Femur (tissue), 1 donor: ENCODE data around the gene ZMYND8.
"Not testable (repeated sequence)": the region's sequence is repeated elsewhere in the genome, so short reads cannot be mapped to it uniquely, and the experiment has no call there.

Experiments
- DNase-seq: peaks from one replicate; pipeline ENCODE4 v3.0.0-alpha.2; 2017

Gene ZMYND8

DNA sequence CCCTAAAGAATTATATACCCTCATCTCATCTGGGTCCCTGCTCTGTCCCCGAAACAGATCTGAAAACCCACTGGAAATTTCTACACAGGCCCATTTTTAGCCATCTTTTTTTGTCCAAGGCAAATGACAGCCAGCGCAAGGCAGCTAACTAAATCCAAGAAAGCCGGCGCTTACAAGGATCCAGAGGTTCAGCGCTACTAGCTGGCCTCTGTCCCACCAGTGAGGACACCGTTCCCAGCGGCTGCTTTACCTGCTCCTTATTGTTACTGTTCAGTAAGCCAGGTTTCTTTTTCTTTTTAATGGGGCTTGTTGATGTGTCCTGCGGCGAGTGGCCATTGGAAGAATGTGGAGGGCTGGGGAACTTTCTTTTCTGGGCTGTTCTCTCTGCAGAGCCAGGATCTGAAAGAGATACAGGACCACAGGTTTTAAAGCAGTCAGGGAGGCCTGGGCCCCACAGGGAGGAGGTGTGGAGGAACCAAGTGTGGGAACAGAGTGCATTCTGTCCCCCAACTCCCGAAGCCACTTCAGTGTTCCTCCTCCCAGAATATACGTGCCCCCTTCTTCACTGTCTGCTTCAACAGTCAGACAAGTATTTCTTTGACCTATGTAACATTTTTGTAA, 46.6 kb downstream of the ZMYND8 start:
- no peak for DNase-seq

GRCh38 chr20:47309394-47309793, 47.1 kb downstream of the ZMYND8 start:
- no peak for DNase-seq

DNA sequence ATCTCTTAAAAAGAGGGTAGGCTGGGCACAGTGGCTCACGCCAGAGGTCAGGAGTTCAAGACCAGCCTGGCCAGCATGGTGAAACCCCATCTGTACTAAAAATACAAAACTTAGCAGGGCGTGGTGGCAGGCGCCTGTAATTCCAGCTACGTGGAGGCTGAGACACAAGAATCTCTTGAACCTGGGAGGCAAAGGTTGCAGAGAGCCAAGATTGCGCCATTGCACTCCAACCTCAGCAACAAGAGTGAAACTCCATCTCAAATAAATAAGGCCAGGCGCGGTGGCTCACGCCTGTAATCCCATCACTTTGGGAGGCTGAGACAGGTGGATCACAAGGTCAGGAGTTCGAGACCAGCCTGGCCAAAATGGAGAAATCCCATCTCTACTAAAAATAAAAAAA, 48.9 kb downstream of the ZMYND8 start:
- not testable (repeated sequence) for DNase-seq

DNA sequence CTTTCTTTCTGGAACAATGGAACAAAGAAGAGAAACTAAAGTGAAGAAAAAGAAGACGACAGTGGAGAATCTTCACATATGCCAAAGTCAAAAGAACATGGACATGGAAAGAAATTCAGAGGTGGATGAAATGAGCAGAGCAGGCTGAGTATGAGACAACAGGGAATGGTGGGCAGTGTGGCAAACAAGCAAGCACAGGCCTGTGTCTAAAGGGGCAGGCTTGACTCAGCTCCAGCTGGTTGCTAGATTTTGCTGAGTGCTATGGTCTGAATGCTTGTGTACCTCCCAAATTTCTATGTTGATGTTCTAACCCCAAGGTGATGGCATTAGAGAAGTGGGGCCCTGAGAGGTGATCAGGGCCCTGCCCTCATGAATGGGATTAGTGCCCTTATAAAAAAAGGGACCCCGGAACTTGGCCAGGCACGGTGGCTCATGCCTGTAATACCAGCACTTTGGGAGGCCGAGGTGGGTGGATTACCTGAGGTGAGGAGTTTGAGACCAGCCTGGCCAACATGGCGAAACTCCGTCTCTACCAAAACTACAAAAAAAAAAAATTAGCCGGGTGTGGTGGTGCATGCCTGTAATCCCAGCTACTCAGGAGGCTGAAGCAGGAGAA, 49.6 kb downstream of the ZMYND8 start:
- no peak for DNase-seq

DNA sequence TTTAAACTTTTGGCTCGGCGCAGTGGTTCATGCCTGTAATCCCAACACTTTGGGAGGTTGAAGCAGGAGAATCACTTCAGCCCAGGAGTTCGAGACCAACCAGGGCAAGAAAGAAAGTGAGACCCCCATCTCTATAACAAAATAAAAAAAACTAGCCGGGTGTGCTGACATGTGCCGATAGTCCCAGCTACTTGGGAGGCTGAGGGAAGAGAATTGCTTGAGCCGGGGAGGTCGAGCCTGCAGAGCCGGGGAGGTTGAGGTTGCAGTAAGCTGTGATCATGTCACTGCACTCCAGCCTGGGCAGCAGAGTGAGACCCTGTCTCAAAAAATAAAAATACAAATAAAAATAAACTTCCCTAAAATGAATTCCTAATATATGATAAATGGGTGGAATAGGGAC, 50.4 kb downstream of the ZMYND8 start:
- no peak for DNase-seq

DNA sequence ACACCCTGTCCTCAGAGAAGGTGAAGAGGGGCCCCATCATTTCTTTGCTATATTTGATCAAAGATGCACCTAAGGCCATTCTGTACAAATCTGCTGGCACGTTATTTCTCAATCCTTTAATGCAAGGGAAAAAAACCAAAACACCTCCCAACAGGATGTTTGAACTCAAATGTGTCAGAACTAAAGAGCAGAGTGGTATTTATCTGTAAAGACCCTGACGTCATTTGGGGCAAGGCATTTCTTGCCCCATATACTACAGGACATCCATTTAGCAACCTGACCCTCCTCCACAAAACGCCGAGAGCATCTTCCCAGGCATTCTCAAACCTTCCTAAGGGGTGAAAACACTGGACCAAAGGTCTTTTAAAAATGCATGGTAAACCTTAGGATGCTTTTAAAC, 50.8 kb downstream of the ZMYND8 start:
- DNase-seq: no peak

GRCh38 chr20:47304287-47304686, 52.2 kb downstream of the ZMYND8 start:
- DNase-seq: no peak

- DNase-seq: no peak
Measured at GRCh38 chr20:47303736-47304135, 52.8 kb downstream of the ZMYND8 start.

DNA sequence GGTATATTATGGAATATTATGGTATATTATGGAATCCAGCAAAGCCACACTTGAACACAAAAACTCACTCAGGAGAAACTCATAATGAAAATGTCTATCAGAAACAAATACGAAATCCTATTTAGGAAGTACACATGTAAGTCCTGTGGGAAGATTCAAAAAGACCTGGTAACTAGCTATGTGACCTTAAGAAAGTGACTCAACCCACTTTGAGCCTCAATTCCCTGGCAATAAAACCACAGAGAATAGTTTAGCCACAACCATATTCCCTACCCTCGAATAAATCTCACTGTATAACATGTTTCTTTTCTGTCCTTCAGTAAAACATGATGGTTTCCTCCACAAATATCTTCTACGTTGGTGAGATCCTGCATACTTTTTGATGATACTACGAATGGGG, 56.4 kb downstream of the ZMYND8 start:
- no peak for DNase-seq

DNA sequence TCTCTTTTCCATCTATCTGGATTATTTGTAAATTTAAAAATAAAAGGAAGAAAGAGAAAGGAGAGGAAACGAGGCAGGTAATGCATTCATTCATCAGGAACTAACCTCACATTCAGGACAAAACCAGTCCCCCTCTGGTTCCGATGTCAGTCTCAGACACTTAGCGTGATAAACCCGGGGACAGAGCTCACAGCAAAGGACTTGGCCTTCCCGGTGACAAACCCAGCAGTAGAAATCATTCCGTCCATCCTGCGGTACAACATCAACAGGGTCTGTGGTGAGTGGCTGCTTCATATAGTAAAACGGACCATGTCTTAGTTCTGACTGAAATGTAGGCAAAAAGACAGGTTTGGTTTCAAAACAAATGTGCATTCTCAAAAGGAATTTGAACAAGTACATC, 57.9 kb downstream of the ZMYND8 start:
- no peak for DNase-seq

- no peak for DNase-seq
Measured at GRCh38 chr20:47297746-47298145, 58.8 kb downstream of the ZMYND8 start.

DNA sequence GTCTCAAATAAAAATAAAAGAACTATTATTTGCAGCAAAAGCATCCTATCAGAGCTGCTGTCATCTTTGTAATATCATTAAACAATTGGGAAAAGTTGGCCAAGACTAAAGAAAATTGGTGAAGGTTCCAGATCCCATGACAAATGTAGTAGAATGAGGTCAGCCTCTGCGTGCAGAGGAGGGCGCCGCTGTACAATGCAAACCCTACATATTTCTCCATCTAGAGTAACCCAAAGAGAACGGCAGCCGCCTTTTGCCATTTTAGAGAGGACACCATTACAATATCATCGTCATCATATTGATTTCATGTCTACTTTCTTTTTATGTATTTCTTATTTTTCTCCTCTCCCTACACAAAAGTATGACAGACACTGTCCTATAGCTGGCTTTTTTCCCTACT, 59.5 kb downstream of the ZMYND8 start:
- DNase-seq: no peak

GRCh38 chr20:47295921-47296426, 60.5 kb downstream of the ZMYND8 start:
- no peak for DNase-seq

DNA sequence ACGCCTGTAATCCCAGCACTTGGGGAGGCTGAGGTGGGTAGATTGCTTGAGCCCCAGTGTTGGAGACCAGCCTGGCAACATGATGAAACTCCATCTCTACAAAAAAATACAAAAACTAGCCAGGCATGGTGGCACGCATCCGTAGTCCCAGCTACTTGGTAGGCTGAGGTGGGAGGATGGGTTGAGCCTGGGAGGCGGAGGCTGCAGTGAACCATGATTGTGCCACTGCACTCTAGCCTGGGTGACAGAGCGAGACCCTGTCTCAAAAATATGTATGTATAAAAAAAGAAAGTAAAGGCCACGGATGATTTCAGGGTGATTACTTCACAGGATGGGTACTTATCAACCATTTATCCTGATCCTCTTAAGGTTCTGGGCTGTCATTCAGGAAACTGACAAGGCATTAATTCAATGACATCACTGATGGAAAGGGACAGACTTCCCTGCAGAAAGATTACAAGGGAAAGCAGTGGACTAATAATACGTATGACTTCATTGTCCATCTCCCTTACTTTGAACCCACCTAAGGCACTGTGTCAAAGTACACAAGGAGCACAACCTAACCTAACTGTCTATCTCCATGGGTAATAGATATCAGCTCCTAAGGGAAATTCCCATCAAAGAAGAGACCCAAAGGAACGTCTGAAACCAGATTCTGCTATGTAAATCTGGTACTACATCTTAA, 61.2 kb downstream of the ZMYND8 start:
- DNase-seq: no peak

DNA sequence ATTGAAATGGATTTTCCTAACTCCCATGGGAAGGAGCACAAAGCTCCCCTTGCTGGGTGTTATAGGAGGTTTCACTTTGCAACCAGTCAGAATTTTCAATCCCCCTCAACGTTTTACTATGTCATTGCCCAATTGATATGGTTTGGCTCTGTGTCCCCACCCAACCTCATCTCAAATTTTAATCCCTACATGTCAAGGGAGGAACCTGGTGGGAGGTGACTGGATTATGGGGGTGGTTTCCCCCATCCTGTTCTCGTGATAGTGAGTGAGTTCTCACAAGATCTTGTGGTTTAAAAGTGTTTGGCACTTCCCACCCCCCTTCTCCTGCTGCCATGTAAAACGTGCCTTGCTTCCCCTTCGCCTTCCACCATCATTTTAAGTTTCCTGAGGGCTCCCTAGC, 62.9 kb downstream of the ZMYND8 start:
- DNase-seq: no peak

DNA sequence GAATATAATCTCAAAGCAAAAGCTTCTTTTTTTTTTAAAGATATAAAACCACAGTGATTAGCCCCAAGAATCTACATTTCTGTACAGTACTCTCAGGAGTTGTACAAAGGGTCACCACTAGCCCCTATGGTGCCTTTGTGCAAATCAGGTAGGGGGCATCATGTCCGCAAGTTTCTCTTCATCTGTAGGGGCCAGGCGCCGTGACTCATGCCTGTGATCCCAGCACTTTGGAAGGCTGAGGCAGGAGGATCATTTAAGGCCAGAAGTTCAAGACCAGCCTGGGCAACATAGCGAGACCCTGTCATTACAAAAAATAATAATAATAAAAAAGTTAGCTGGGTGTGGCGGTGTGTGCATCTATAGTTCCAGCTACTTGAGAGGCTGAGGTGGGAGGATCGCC, 63.9 kb downstream of the ZMYND8 start:
- no peak for DNase-seq

DNA sequence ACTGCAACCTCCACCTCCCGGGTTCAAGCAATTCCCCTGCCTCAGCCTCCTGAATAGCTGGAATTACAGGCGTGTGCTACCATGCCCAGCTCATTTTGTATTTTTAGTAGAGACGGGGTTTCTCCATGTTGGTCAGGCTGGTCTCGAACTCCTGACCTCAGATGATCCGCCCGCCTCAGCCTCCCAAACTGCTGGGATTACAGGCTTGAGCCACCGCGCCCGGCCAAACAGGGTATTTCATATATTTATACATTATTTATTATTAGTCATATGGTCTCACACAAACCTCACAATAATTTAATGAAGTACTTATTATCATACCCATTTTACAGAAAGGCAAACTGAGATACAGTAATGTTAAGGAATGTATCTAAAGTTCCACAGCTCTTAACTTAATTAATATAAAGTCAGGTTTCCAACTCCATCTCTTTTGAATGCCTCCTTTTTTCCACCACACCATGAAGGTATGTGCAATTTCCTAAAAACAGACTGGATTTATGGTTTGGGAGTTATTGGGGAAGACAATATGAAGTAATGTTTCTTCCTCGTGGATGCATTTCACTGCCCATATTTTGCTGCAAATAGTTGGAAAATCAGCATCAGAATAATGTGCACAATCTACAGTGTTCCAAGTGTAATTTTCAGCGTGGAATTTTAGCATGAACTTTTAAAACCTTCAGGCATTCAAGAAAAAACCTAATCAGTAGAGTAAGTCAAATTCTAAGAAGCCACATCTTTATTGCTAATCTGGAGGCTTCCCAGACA, 65.7 kb downstream of the ZMYND8 start:
- DNase-seq: no peak

- no peak for DNase-seq
Measured at GRCh38 chr20:47290008-47290407, 66.5 kb downstream of the ZMYND8 start.

DNA sequence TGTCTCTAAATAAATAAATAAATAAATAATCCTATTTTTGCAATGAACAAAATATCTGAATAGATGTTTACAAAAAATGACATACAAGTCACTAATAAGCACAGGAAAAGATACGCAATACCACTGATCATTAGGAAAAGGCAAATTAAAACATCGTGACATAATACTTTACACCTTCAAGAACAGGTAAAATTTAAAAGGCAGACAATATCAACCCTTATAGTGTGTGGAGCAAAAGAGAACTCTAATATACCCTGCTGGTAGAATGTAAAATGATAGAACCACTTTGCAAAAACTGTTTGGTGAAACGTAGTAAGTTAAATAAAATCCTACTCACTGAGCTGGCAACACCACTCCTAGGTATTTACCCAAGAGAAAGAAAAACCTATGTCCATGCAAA, 67.4 kb downstream of the ZMYND8 start:
- no peak for DNase-seq

DNA sequence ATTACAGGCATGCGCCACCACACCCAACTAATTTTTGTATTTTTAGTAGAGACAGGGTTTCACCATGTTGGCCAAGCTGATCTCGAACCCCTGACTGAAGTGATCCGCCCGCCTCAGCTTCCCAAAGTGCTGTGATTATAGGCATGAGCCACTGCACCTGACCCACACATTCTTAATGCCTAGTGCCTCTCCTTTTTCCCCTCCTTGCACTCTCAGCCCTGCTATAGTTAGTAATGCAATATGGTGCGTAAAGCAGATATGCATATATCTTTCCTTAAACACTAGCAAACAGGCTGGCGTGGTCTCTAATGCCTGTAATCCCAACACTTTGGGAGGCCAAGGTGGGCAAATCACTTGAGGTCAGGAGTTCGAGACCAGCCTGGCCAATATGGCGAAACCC, 68.0 kb downstream of the ZMYND8 start:
- not testable (repeated sequence) for DNase-seq

DNA sequence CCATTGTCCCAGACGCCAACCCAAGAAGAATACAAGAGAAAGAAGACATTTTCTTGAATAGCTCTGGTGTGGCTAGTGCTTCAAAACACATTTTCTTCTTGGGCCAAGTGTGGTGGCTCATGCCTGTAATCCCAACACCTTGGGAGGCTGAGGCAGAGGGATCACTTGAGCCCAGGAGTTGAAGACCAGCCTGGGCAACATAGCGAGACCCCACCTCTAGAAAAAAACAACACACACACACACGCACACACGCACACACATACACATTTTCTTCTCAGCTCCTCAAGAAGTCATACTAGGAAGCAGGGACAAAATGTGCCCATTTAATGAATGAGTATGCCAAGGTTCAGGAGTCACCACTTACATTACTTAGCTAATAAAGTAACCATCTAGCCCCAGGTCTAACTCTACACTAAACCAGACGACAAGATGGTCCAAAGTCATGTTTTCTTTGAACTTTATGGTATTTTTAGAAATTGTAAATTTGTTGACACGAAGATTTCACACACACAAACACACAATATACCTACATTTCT, 68.8 kb downstream of the ZMYND8 start:
- DNase-seq: no peak

DNA sequence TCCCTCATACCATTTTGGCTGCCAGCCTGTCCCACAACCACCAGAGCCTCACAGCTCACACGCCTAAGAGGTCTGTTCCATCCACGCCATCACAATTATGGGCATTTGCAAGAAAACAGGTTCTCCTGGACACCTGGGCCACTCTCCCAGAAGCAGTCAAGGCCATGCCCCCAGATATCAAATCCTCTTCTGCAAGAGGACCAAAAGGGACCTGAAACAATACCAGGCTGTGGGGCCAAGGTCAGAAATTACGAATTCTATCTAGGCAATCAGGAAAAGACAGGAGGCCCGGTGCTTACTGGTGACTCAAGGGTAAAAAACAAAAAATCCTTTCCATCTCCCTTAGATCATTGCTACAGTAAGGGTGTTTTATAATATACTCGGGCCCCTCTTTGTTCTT, 69.8 kb downstream of the ZMYND8 start:
- no peak for DNase-seq

DNA sequence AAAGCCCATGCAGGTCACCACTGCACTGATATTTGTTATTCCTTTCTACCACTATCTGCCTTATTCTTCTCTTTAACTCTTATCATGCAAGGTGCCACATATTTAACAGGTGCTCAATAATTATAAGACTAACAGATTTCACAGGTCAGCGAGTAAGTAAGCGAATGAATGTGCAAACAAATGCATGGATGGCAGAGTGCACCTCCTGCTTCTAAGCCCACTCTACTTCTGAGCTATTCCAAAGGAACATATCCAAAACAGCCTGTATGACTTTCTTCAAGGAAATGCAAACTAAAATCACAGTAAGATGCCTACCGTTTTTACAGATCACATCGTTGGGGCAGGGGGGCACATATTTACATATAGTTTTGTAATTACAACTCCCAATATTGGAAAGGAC, 71.3 kb downstream of the ZMYND8 start:
- DNase-seq: no peak
